SKM-1 (cell line): ENCODE results near the gene TMED10.

Experiments used
- DNase-seq: peaks from one replicate; lab custom pipeline; 2025; ENCODE audit not compliant: unreplicated experiment; lab: John Stamatoyannopoulos, UW

The TMED10 gene

GRCh38 chr14:75176142-75176820 lies at the start of gene TMED10:
TMED10 (minus strand) TSS chr14:75176612; CDS start chr14:75176579, 33 bp downstream.
- DNase-seq = peak; percentile 64

- DNase-seq = no peak
Measured at GRCh38 chr14:75224561-75224960, 48.1 kb upstream of the TMED10 start.

GRCh38 chr14:75223664-75224154 lies 47.3 kb upstream of the TMED10 start:
- DNase-seq = peak; percentile 33

GRCh38 chr14:75222208-75222701 lies 45.8 kb upstream of the TMED10 start:
- peak; percentile 46 for DNase-seq

- no peak for DNase-seq
Measured at GRCh38 chr14:75221797-75222196, 45.4 kb upstream of the TMED10 start.

- no peak for DNase-seq
Measured at GRCh38 chr14:75220156-75220555, 43.7 kb upstream of the TMED10 start.

- no peak for DNase-seq
Measured at GRCh38 chr14:75217508-75218206, 41.2 kb upstream of the TMED10 start.

GRCh38 chr14:75216427-75217006 lies 40.1 kb upstream of the TMED10 start:
- no peak for DNase-seq

- DNase-seq = no peak
Measured at GRCh38 chr14:75215520-75215919, 39.1 kb upstream of the TMED10 start.

GRCh38 chr14:75214558-75214957 lies 38.1 kb upstream of the TMED10 start:
- DNase-seq = no peak

GRCh38 chr14:75213172-75213571 lies 36.8 kb upstream of the TMED10 start:
- no peak for DNase-seq

GRCh38 chr14:75208843-75209242 lies 32.4 kb upstream of the TMED10 start:
- DNase-seq = no peak

GRCh38 chr14:75206190-75206589 lies 29.8 kb upstream of the TMED10 start:
- DNase-seq = no peak

GRCh38 chr14:75205591-75205990 lies 29.2 kb upstream of the TMED10 start:
- no peak for DNase-seq

- no peak for DNase-seq
Measured at GRCh38 chr14:75204116-75204515, 27.7 kb upstream of the TMED10 start.

- no peak for DNase-seq
Measured at GRCh38 chr14:75202657-75203056, 26.2 kb upstream of the TMED10 start.

GRCh38 chr14:75201087-75201486 lies 24.7 kb upstream of the TMED10 start:
- no peak for DNase-seq

- DNase-seq = no peak
Measured at GRCh38 chr14:75200451-75200850, 24.0 kb upstream of the TMED10 start.

- DNase-seq = no peak
Measured at GRCh38 chr14:75198291-75198933, 22.0 kb upstream of the TMED10 start.

- no peak for DNase-seq
Measured at GRCh38 chr14:75197338-75197737, 20.9 kb upstream of the TMED10 start.

- DNase-seq = no peak
Measured at GRCh38 chr14:75196468-75196867, 20.1 kb upstream of the TMED10 start.
